ENCODE results near the gene CDH6. TPM values are rescaled to one million over a fixed set of nuclear protein-coding genes. Genes with fewer than 3 reads are reported as not detected.

CDH6 gene
- total and polyA plus RNA-seq, 9 donors = 0.68 to 19.2 (median 2.5) TPM

- TF ChIP-seq POLR2A (IDR thresholded peaks at IDR 0.05) = no peak
- no peak for TF ChIP-seq CTCF (IDR thresholded peaks at IDR 0.05)
- TF ChIP-seq EP300 (IDR thresholded peaks at IDR 0.05) = no peak
- Histone ChIP-seq H3K36me3 (no peaks in the 10 kb centered on the region), H3K4me3 (no peak overlapping the region), H3K4me1 (ENCODE audit: insufficient read depth) (no peaks in the 10 kb centered on the region), H3K27me3 (no peaks in the 10 kb centered on the region), H3K27ac (no peak overlapping the region), H3K9me3 (no peaks in the 10 kb centered on the region)
- no peak for DNase-seq
- intact Hi-C loops (cut with DNase I) = no loop called here
- WGBS, 3 donors = 47 to 60% (median 50%) methylated on average over 3 of the region's 3 CpGs
These were observed 36.8 kb upstream of the CDH6 start for GRCh38 chr5:31156631-31157160.

- Histone ChIP-seq H3K27ac (no peak overlapping the region), H3K4me3 (no peak overlapping the region), H3K4me1 (ENCODE audit: insufficient read depth) (no peaks in the 10 kb centered on the region), H3K27me3 (no peaks in the 10 kb centered on the region), H3K36me3 (no peaks in the 10 kb centered on the region), H3K9me3 (no peaks in the 10 kb centered on the region)
- no peak for DNase-seq
- intact Hi-C loops (cut with DNase I) = no loop called here
- 65 to 67% (median 65%) methylated on average over 5 of the region's 5 CpGs for WGBS, 3 donors
- TF ChIP-seq CTCF (IDR thresholded peaks at IDR 0.05) (no peak), EP300 (IDR thresholded peaks at IDR 0.05) (no peak)
These were observed 35.8 kb upstream of the CDH6 start for GRCh38 chr5:31157720-31158119.

DNA sequence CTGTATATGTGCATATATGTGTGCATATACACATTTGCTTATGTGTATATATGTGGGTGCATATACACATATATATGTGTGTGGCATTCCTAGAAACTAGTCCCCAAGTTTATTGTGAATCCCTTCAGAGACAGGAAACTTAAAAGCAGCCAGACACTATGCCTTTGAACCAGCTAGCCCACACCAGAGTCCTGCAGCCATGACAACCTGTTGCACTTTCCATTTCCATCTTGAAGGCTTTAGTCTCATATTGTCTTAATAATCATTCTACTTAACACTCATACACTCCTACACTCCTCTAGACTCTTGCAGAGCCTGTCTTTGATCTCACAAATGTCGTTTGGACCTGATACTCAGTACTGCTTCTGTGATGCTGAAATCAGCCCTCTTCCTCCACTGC lies 34.8 kb upstream of the CDH6 start:
- intact Hi-C loops (cut with DNase I) = no loop called here
- Histone ChIP-seq H3K27me3 (no peaks in the 10 kb centered on the region), H3K4me1 (ENCODE audit: insufficient read depth) (no peaks in the 10 kb centered on the region), H3K27ac (no peak overlapping the region), H3K9me3 (no peaks in the 10 kb centered on the region), H3K4me3 (no peak overlapping the region), H3K36me3 (no peaks in the 10 kb centered on the region)
- TF ChIP-seq POLR2A (IDR thresholded peaks at IDR 0.05) = no peak
- no peak for TF ChIP-seq EP300 (IDR thresholded peaks at IDR 0.05)
- TF ChIP-seq CTCF (IDR thresholded peaks at IDR 0.05) = no peak
- no peak for DNase-seq
- WGBS, 3 donors = 27 to 49% (median 31%) methylated on average over 1 of the region's 1 CpG

GRCh38 chr5:31161781-31162181 lies 31.7 kb upstream of the CDH6 start:
- DNase-seq = no peak
- Histone ChIP-seq H3K4me1 (ENCODE audit: insufficient read depth) (no peaks in the 10 kb centered on the region), H3K4me3 (no peak overlapping the region), H3K27ac (no peak overlapping the region), H3K9me3 (no peaks in the 10 kb centered on the region), H3K27me3 (no peaks in the 10 kb centered on the region), H3K36me3 (no peaks in the 10 kb centered on the region)
- 3 to 9% (median 6%) methylated on average over 2 of the region's 2 CpGs for WGBS, 3 donors
- no peak for TF ChIP-seq EP300 (IDR thresholded peaks at IDR 0.05)
- no peak for TF ChIP-seq POLR2A (IDR thresholded peaks at IDR 0.05)
- TF ChIP-seq CTCF (IDR thresholded peaks at IDR 0.05) = no peak
- intact Hi-C loops (cut with DNase I) = no loop called here
